Effector CD8-positive, alpha-beta T cell (primary cell): ENCODE measurements around the gene HFM1.
"Not testable (repeated sequence)": the region's sequence is repeated elsewhere in the genome, so short reads cannot be mapped to it uniquely, and the experiment has no call there.

ENCODE experiments used
- DNase-seq: peaks from one replicate; lab custom pipeline; 2025; lab: John Stamatoyannopoulos, UW

The HFM1 gene

GRCh38 chr1:91374086-91374485 is 30.6 kb downstream of the HFM1 start:
- no peak for DNase-seq

- not testable (repeated sequence) for DNase-seq
Measured at GRCh38 chr1:91372230-91372629, 32.4 kb downstream of the HFM1 start.

- DNase-seq: no peak
Measured at GRCh38 chr1:91349524-91349923, 55.1 kb downstream of the HFM1 start.

- DNase-seq: no peak
Measured at GRCh38 chr1:91346824-91347223, 57.8 kb downstream of the HFM1 start.

- no peak for DNase-seq
Measured at GRCh38 chr1:91345395-91346005, 59.1 kb downstream of the HFM1 start.

- DNase-seq: no peak
Measured at GRCh38 chr1:91338501-91338900, 66.1 kb downstream of the HFM1 start.

- DNase-seq: no peak
Measured at GRCh38 chr1:91335603-91336002, 69.0 kb downstream of the HFM1 start.

- no peak for DNase-seq
Measured at GRCh38 chr1:91334856-91335255, 69.8 kb downstream of the HFM1 start.

- DNase-seq: no peak
Measured at GRCh38 chr1:91325456-91325855, 79.2 kb downstream of the HFM1 start.

- DNase-seq: no peak
Measured at GRCh38 chr1:91314643-91315042, 90.0 kb downstream of the HFM1 start.

GRCh38 chr1:91311672-91312071 is 93.0 kb downstream of the HFM1 start:
- no peak for DNase-seq

- DNase-seq: no peak
Measured at GRCh38 chr1:91308544-91308943, 96.1 kb downstream of the HFM1 start.

GRCh38 chr1:91307784-91308409 is 96.7 kb downstream of the HFM1 start:
- DNase-seq: no peak

- no peak for DNase-seq
Measured at GRCh38 chr1:91303165-91303564, 101.5 kb downstream of the HFM1 start.

GRCh38 chr1:91288843-91289553 is 115.6 kb downstream of the HFM1 start:
- DNase-seq: not testable (repeated sequence)

GRCh38 chr1:91286962-91287317 is 117.7 kb downstream of the HFM1 start:
- DNase-seq: not testable (repeated sequence)

- DNase-seq: not testable (repeated sequence)
Measured at GRCh38 chr1:91286259-91286961, 118.2 kb downstream of the HFM1 start.

- DNase-seq: no peak
Measured at GRCh38 chr1:91283421-91283726, 121.3 kb downstream of the HFM1 start.

GRCh38 chr1:91282695-91283420 is 121.8 kb downstream of the HFM1 start:
- DNase-seq: no peak

GRCh38 chr1:91281782-91282181 is 122.9 kb downstream of the HFM1 start:
- no peak for DNase-seq

- DNase-seq: no peak
Measured at GRCh38 chr1:91278754-91279153, 125.9 kb downstream of the HFM1 start.

- no peak for DNase-seq
Measured at GRCh38 chr1:91273875-91274274, 130.8 kb downstream of the HFM1 start.
